Stimulated activated CD8-positive, alpha-beta memory T cell treated with anti-CD3 and anti-CD28 coated beads, Interleukin-12 subunit alpha, Interleukin-12 subunit beta, amount 100 ng/mL, for 1 hour (primary cell): ENCODE measurements around the gene UHMK1.
"Not testable (repeated sequence)": the region's sequence is repeated elsewhere in the genome, so short reads cannot be mapped to it uniquely, and the experiment has no call there.

ENCODE experiments used
- DNase-seq: peaks from one replicate; pipeline ENCODE4 v3.0.0-alpha.2; 2020; ENCODE audit warnings: low read depth

Gene UHMK1, protein sequence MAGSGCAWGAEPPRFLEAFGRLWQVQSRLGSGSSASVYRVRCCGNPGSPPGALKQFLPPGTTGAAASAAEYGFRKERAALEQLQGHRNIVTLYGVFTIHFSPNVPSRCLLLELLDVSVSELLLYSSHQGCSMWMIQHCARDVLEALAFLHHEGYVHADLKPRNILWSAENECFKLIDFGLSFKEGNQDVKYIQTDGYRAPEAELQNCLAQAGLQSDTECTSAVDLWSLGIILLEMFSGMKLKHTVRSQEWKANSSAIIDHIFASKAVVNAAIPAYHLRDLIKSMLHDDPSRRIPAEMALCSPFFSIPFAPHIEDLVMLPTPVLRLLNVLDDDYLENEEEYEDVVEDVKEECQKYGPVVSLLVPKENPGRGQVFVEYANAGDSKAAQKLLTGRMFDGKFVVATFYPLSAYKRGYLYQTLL

DNA sequence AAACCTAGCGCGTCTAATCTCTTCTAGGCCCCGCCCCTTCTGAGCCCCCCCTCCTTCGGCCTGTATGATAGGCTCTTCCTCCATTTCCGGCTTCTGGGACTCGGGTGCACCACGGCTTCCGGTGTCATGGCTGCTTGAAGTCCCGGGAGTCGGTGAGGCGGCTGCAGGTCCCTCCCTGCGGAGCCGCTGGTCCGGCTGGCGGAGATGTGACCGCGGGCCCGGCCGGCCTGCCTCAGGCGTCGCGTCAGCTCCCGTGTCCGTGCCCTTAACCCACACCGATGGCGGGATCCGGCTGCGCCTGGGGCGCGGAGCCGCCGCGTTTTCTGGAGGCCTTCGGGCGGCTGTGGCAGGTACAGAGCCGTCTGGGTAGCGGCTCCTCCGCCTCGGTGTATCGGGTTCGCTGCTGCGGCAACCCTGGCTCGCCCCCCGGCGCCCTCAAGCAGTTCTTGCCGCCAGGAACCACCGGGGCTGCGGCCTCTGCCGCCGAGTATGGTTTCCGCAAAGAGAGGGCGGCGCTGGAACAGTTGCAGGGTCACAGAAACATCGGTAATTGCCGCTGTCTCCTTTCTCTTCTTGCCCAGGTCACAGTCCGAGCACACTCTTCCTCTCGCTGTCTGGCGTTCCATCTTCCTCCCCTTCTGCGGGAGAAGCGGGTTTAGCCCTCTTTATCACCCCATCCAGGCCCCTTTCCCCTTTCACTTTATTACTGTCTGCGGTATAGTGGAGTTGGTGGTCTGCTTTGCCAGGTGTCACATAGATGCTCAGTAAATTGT is at the start of gene UHMK1:
Gene UHMK1, plus strand, starts transcription at position 96 of the 773 bp plus-strand sequence. Its CDS starts 183 bp downstream, at position 279.
- peak; percentile 85 for DNase-seq

DNA sequence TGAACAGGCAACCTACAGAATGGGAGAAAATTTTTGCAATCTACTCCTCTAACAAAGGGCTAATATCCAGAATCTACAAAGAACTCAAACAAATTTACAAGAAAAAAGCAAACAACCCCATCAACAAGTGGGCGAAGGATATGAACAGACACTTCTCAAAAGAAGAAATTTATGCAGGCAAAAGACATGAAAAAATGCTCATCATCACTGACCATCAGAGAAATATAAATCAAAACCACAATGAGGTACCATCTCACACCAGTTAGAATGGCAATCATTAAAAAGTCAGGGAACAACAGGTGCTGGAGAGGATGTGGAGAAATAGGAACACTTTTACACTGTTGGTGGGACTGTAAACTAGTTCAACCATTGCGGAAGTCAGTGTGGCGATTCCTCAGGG is 43.3 kb upstream of the UHMK1 start:
- DNase-seq: not testable (repeated sequence)

DNA sequence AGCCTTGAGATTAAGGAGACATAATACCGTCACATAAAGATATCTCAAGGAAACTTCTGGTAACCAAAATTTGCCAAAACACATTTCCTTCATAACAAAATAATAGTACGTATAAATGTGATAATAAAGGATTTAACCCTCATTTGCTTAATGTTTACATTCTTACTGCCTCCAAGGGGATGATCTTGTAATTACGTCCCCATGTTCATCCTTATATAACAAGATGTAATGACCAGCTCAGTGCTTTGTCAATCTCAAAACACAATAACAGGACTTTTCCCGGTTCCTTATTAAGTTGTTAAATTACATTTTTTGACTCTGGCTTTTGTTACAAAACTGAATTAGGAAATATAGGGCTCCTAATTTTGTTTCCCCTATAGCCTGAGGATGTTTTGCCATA is 41.3 kb upstream of the UHMK1 start:
- no peak for DNase-seq

GRCh38 chr1:162458236-162458635 is 39.4 kb upstream of the UHMK1 start:
- DNase-seq: no peak

- DNase-seq: not testable (repeated sequence)
Observed at GRCh38 chr1:162462425-162462824, 35.2 kb upstream of the UHMK1 start.

- DNase-seq: no peak
Observed at GRCh38 chr1:162463021-162463420, 34.6 kb upstream of the UHMK1 start.

- DNase-seq: no peak
Observed at GRCh38 chr1:162466797-162467196, 30.8 kb upstream of the UHMK1 start.

DNA sequence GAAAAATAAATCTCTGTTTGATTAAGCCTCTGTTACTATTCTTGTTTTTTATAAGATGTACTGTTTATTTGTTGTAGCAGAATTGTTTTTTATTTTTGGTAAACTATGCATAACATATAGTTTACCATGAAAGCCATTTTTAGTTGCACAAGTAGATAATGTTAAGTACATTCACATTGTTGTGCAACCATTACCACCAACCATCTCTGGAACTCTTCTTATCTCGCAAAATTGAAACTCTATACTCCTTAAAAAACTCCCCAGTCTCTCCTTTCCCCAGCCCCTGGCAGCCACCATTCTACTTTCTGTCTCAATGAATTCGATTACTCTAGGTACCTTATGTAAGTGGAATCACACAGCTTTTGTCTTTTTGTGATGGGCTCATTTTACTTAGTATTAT is 27.4 kb upstream of the UHMK1 start:
- DNase-seq: no peak

GRCh38 chr1:162471290-162471853 is 26.2 kb upstream of the UHMK1 start:
- DNase-seq: no peak

DNA sequence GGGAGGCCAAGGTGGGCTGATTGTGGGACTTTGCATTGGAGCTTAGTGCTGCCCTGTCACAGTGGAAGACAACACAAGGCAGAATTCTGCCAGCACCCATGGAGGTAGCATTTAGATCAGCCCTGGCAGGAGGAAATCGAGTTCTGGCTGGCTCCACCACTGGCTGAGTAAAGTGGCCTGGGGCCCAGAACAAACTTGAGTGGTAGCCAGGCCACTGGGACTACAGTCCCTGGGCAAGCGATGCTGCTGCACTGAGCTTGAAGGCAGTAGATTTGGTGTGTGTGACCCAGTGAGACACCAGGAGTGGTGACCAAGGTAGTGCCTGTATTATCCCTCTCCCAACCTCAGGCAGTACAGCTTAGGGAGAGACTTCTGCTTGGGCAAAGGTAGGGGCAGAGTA is 22.5 kb upstream of the UHMK1 start:
- DNase-seq: no peak

DNA sequence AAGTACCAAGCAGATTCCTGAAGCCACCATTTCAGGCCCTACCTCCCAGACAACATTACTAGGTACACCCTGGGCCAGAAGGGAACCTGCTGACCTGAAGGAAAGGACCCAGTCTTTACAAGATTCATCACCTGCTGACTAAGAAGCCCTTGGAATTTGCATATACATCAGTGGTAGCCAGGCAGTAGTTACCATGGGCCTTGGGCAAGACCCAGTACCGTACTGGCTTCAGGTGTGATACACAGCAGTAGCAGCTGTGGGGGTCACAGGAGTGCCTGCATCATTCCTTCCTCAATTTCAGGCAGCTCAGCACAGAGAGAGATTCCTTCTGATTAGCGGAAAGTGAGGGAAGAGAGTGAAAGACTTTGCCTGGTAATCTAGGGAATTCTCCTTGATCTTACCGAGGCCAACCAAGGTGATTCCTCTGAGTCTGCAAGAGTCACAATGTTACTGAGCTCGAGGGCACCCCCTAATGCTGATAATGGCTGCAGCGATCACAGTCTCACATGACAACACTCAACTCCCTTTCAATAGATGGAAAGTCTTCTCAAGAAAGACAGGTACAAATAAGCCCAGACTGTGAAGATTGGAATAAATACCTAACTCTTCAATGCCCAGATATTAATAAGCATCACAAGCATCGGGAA is 22.0 kb upstream of the UHMK1 start:
- no peak for DNase-seq

GRCh38 chr1:162476620-162477019 is 21.0 kb upstream of the UHMK1 start:
- no peak for DNase-seq

GRCh38 chr1:162485236-162485635 is 12.4 kb upstream of the UHMK1 start:
- DNase-seq: no peak

- no peak for DNase-seq
Observed at GRCh38 chr1:162487241-162487640, 10.4 kb upstream of the UHMK1 start.

DNA sequence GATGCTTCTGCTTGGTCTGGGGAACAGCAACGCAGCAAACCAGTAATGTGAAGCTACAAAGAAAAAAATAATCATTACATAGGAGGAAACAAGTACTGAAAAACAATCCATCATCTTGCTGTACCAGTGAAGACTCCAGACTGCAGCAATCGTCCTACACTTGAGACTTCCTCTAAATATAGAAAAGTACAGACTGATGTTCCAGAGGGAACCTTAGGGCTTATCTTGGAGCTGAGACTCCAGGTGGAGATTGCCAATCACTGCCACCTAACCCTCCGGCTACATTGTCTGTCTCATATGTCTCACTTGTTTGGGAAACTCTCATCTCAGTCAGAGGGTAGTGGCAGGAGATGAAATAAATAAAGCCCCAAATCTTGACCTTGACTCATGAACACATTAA is 9.4 kb upstream of the UHMK1 start:
- no peak for DNase-seq

DNA sequence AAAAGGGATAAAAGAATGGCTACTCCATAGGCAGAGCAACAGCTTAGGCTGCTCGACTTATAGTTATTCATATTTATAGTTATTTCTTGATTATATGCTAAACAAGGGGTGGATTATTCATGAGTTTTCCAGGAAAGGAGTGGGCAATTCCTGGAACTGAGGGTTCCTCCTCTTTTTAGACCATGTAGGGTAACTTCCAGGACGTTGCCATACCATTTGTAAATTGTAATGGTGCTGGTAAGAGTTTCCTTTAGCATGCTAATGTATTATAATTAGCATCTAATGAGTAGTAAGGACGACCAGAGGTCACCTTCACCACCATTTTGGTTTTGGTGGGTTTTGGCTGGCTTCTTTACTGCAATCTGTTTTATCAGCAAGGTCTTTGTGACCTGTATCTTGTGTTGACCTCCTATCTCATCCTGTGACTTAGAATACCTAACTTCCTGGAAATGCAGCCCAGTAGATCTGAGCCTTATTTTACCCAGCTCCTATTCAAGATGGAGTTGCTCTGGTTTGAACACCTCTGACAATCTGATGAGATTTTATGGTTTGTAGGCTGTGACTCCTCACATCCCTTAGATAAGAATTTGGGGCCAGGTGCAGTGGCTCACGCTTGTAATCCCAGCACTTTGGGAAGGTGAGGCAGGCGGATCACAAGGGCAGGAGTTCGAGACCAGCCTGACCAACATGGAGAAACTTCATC is 1.9 kb upstream of the UHMK1 start:
- DNase-seq: not testable (repeated sequence)

DNA sequence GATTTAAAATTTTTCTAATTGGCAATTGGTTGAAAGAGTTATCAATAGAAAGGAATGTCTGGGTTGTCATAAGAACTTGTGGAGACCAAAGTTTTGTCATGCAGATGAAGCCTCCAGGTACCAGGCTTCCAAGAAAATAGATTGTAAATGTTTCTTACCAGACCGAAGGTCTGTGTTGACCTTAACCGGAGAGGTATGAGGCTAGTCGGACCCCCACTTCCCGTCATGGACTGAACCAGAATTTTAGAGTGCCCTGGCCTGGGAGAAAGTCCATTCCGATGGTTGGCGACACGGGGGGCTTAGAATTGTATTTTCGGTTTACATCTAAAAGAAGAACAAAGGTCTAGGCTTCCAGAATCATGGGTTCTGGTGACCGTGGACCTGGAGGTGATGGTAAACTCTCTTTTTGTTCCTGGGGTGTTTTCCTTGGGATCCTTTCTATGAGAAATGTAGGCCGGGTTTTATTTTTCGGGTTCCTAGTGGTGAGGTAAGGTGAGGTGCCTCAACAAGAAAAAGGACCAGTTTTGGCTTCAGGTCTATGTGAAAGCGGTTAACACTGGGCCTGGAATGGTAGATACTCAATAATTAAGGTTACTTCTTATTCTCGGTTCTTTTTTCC is 405 bp upstream of the UHMK1 start:
- DNase-seq: no peak

DNA sequence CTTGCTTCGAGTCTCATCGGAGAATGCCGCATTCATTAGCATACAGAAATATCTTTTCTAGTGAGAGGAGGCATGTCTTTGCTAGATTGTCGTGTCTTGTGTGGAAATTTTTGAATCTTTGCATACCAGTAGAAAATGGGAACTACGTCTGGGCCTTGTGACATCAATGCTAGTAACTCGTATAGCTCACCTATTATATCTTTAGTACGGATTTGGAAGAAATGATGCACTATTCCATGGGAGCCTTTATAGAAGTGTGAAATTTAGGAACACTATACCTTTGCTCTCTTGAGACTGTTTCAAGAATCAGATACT is 835 bp downstream of the UHMK1 start:
- no peak for DNase-seq

- no peak for DNase-seq
Observed at GRCh38 chr1:162500805-162501204, 3.2 kb downstream of the UHMK1 start.

GRCh38 chr1:162502077-162502476 is 4.5 kb downstream of the UHMK1 start:
- no peak for DNase-seq

GRCh38 chr1:162502928-162503327 is 5.3 kb downstream of the UHMK1 start:
- DNase-seq: no peak

DNA sequence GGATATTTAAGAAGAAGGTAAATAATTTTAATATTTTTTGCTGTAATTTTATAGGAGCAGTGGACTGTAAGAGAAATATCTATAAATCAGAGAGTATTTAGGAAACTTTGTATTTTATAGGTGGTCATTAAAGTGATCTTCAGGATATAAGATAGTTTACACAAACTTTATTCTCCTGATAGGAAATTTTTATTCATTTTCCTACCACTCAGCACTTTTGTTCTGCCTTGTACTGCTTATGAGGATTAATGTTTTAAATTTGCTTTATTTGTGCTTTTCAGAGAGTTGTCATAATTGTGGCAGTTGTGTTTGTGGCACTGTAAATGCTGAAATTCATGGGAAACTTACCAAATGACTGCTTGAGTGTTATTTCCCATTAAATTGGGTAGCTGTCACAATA is 29.7 kb downstream of the UHMK1 start:
- no peak for DNase-seq
